ENCODE measurements around the gene RBM27.
"Not testable (repeated sequence)": the region's sequence is repeated elsewhere in the genome, so short reads cannot be mapped to it uniquely, and the experiment has no call there.

The RBM27 gene

DNA sequence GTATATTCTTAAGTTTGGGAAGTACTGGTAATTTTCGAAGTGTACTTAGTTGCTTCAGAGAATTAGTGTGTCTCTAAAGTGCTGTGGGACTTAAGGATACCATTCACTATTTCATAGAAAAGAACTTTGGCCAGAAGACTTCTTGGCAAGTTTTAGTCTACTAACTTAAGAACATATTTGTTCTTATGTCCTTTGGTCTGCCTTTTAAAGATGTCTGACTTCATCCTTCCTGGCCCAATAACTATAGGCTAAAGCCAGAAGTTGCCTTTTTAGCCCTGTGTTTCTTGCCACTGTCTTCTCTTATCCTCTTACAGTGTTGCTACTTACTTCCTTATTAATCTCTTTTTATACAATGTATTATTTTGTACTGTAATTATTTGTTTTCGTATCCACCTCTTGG lies 6.3 kb downstream of the RBM27 start:
- no peak for DNase-seq

GRCh38 chr5:146210810-146211209 lies 7.4 kb downstream of the RBM27 start:
- not testable (repeated sequence) for DNase-seq

GRCh38 chr5:146213210-146213826 lies 9.9 kb downstream of the RBM27 start:
- peak; percentile 71 for DNase-seq

DNA sequence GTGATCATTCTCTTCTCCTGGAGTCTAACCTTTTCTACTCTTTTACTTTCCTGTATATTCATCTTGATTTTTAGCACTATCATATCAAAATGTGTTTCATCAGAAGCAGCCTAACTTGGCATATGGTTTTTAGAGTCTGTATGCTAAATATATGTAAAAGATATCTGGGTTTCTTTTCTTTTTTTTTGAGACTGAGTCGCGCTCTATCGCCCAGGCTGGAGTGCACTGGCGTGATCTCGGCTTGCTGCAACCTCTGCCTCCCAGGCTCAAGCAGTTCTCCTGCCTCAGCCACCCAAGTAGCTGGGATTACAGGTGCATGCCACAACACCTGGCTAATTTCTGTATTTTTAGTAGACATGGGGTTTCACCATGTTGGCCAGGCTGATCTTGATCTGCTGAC lies 11.5 kb downstream of the RBM27 start:
- not testable (repeated sequence) for DNase-seq

GRCh38 chr5:146218168-146218567 lies 14.8 kb downstream of the RBM27 start:
- no peak for DNase-seq

DNA sequence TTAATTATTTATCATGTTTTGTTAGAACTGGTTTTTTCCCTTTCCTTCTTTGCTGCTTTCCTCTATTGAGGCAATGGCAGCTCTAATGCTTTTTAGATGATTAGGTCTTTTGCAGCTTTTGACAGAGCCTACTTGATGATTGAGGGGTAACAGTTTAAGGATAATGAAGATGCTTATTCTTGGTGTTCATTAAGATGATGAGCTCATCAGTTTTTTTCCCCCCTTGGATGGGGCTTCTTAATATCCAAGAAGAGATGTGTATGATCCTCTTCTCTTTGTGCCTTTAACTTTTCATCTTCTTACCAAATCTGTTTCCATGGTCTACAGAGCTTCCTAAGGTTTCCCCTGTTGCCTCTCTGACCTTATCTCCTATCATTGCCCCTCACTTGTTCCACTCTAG lies 15.8 kb downstream of the RBM27 start:
- DNase-seq, result no peak

DNA sequence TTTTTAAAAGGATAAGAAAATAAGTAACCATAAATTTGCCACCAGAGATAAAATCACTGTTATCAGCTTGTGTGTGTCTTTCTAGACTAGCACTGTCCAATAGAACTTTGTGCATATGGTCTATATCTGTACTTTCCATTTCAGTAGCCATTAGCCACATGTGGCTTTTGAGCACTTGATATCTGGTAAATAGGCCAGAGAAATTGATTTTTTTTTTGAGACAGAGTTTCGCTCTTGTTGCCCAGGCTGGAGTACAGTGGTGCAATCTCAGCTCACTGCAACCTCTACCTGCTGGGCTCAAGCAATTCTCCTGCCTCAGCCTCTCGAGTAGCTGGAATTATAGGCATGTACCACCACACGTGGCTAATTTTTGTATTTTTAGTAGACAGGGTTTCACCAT lies 17.8 kb downstream of the RBM27 start:
- no peak for DNase-seq

DNA sequence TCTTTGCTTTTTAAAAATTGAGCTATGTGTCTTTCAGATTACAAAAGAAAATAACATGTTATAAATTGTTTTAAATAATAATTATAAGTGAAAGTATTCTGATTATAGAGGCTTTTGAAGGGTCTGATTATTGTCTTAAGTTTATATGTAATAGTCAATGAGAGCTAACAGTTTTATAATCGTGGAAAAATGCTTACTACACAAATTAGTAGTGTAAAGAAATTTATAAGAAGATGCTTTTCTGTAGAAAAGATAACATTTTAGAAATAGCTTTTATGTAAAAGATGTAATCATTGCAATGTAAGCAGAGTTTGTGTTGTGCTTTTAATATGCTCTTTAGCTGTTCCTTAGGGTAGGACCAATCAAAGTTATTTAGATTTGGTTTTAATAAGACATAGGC lies 18.6 kb downstream of the RBM27 start:
- no peak for DNase-seq

- no peak for DNase-seq
Observed at GRCh38 chr5:146223179-146223578, 19.8 kb downstream of the RBM27 start.

GRCh38 chr5:146229222-146229621 lies 25.8 kb downstream of the RBM27 start:
- no peak for DNase-seq

DNA sequence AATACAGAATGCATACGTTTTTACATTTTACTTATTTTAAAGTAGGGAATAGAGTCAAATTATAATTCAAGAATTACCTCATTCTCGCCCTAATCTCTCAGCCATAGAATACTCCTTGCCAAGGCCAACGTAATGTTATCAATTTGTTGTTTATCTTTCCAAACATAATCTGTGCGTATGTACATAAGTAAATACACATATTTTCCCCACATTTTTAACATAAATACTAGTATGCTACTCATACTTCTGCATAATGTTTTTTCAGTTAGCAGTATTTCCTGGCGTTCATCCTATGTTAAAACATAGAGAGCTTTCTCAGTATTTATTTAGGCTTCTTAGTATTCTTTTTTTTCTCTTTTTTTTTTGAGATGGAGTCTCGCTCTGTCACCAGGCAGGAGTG lies 28.8 kb downstream of the RBM27 start:
- DNase-seq, result no peak

DNA sequence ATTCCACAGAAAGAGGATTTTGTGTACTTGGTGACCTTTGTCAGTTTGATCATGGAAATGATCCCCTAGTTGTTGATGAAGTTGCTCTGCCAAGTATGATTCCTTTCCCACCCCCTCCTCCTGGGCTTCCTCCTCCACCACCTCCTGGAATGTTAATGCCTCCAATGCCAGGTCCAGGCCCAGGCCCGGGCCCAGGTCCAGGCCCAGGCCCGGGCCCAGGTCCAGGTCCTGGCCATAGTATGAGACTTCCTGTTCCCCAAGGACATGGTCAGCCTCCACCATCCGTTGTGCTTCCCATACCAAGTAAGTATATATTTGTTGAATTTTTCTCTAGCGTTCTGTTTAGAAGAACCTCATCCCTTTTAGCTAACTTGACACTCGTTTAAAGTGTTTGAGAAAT lies 30.0 kb downstream of the RBM27 start:
- no peak for DNase-seq

- DNase-seq, result no peak
Observed at GRCh38 chr5:146238973-146239372, 35.6 kb downstream of the RBM27 start.

- no peak for DNase-seq
Observed at GRCh38 chr5:146240951-146241350, 37.5 kb downstream of the RBM27 start.

DNA sequence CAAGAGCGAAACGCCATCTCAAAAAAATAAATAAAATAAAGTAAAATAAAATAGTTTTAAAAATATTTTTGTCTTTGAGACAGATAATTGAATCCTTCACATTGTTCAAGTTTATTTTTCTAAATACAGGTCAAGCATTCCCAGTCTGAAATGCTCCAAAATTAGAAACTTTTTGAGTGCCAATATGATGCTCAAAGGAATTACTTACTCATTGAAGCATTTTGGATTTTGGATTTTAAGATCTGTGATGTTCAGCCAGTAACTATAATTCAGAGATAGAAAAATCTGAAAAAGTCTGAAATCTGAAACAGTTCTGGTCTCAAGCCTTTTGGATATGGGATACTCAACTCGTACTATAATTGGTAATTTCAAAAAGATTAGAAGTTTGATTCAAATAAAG lies 39.8 kb downstream of the RBM27 start:
- DNase-seq, result no peak

DNA sequence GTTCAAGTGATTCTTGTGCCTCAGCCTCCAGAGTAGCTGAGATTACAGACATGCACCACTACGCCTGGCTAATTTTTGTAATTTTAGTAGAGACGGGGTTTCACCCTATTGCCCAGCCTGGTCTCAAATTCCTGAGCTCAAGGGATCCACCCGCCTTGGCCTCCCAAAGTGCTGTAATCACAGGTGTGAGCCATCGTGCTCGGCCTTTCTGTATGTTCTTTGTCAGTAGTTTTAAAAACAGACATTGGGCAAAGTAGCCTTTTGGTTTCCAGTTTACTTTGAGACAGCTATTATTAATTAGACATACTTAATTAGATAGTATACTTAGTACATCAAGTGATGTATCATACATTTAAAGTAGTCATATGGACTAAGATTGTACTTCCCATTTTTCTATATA lies 45.2 kb downstream of the RBM27 start:
- DNase-seq, result no peak

GRCh38 chr5:146249801-146250200 lies 46.4 kb downstream of the RBM27 start:
- DNase-seq, result no peak

Measured in NCI-H1105 treated with DMSO at 0.1 percent for 48 hours (cell line).